ENCODE data around the gene C1orf210. TPM values are rescaled to one million over a fixed set of nuclear protein-coding genes. Genes with fewer than 3 reads are reported as not detected.

C1orf210 gene
- total and polyA plus RNA-seq, 11 donors = not detected

GRCh38 chr1:43239484-43239883, 45.9 kb downstream of the C1orf210 start:
- H3K4me1 ChIP-seq = peaks cover 5 to 45% (median 13%) of the 10 kb centered on the region in 12 donors
- peak overlapping the region in 1 of 12 donors; percentile 58 for H3K27ac ChIP-seq
- DNase-seq (no peak), ATAC-seq (no peak)
- no peaks in the 10 kb centered on the region for H3K27me3 ChIP-seq
- H3K9me3 ChIP-seq = no peaks in the 10 kb centered on the region
- 72 to 86% (median 76%) methylated on average over 3 of the region's 3 CpGs for WGBS, 4 donors
- no peak for TF ChIP-seq CTCF (IDR thresholded peaks at IDR 0.05)
- no peak for TF ChIP-seq POLR2A (IDR thresholded peaks at IDR 0.05)
- no peak overlapping the region for H3K4me3 ChIP-seq
- no peaks in the 10 kb centered on the region for H3K36me3 ChIP-seq
- intact Hi-C loops (cut with DNase I) = loop anchor here (2.0 to 10.0 kb wide), 13 partner anchors 55 to 183 kb away; partner anchors contain the start of genes MED8 (in 5 of the 10), SZT2 (in 5 of the 10), CDC20 (in 4 of the 10) and ELOVL1 (in 4 of the 10)

GRCh38 chr1:43238991-43239469, 46.4 kb downstream of the C1orf210 start:
- TF ChIP-seq POLR2A (IDR thresholded peaks at IDR 0.05) = no peak
- TF ChIP-seq CTCF (IDR thresholded peaks at IDR 0.05) = no peak
- Histone ChIP-seq H3K27me3 (no peaks in the 10 kb centered on the region), H3K9me3 (no peaks in the 10 kb centered on the region), H3K4me3 (no peak overlapping the region), H3K4me1 (peaks cover 5 to 49% (median 13%) of the 10 kb centered on the region in 12 donors), H3K27ac (peak overlapping the region in 2 of 12 donors; percentile 58 to 64), H3K36me3 (no peaks in the 10 kb centered on the region)
- DNase-seq (peak; percentile 46 to 81 (median 77)), ATAC-seq (peak; percentile 48 to 70 (median 64))
- 29 to 58% (median 34%) methylated on average over 3 of the region's 3 CpGs for WGBS, 4 donors
- intact Hi-C loops (cut with DNase I) = loop anchor here (1.0 to 10.0 kb wide), 14 partner anchors 56 to 183 kb away; partner anchors contain the start of genes MED8 (in 5 of the 10), SZT2 (in 5 of the 10), CDC20 (in 4 of the 10) and ELOVL1 (in 4 of the 10)

DNA sequence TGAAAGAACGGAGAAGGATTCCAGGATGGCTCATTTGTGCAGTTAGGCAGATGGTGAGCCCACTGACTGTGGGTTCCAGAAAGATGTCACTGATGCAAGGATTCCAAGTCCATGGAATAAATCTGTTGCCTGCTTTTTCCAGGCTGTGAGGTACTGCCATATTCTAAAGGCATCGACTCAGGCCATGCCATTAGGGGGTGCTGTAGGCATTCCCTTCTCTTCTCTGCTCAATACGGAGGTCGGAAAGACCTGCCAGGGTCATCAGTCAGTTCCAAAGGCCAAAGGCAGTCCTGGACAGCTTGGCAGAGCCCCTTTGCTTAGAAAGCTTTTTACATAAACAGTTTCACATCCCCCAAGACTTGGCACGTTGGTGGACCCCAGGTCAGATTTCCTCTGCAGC, 47.3 kb downstream of the C1orf210 start:
- TF ChIP-seq CTCF (IDR thresholded peaks at IDR 0.05) = peak; percentile 53 to 86 (median 78)
- TF ChIP-seq POLR2A (IDR thresholded peaks at IDR 0.05) = no peak
- 11 to 15% (median 14%) methylated on average over 5 of the region's 5 CpGs for WGBS, 4 donors
- H3K4me1 ChIP-seq = peaks cover 5 to 54% (median 13%) of the 10 kb centered on the region in 12 donors
- H3K36me3 ChIP-seq = no peaks in the 10 kb centered on the region
- ATAC-seq = peak; percentile 68 to 89 (median 78)
- H3K9me3 ChIP-seq = no peaks in the 10 kb centered on the region
- intact Hi-C loops (cut with DNase I) = loop anchor here (1.0 to 10.0 kb wide), 14 partner anchors 57 to 184 kb away; partner anchors contain the start of genes MED8 (in 5 of the 10), SZT2 (in 5 of the 10), CDC20 (in 4 of the 10) and ELOVL1 (in 4 of the 10)
- peak overlapping the region in 9 of 12 donors; percentile 8 to 64 (median 41) for H3K27ac ChIP-seq
- H3K27me3 ChIP-seq = no peaks in the 10 kb centered on the region
- no peak overlapping the region for H3K4me3 ChIP-seq
- peak in 4 of 5 donors; percentile 66 to 79 (median 74) for DNase-seq

DNA sequence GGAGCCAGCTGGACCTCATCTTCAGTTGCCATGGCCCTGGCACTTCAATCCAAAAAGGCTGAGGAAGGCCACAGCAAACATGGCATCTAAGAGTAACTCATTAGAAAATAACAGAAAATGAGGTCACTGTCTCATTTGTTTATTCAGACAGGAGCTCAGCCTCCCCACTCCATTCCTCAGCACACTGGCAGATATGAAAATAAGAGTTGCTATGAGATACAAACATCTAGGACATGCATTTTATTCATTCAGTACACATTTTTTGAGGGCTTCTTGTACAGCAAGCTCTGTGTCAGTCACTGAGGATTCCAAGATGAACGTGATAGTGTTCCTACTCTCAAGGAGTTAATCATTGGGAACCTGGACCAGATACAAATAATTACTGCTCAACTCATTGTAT, 48.3 kb downstream of the C1orf210 start:
- DNase-seq = no peak
- 74 to 85% (median 79%) methylated on average over 1 of the region's 1 CpG for WGBS, 4 donors
- Histone ChIP-seq H3K36me3 (no peaks in the 10 kb centered on the region), H3K27ac (no peak overlapping the region), H3K27me3 (no peaks in the 10 kb centered on the region), H3K4me1 (peaks cover 5 to 64% (median 16%) of the 10 kb centered on the region in 12 donors), H3K9me3 (no peaks in the 10 kb centered on the region), H3K4me3 (no peak overlapping the region)
- TF ChIP-seq CTCF (IDR thresholded peaks at IDR 0.05) = no peak
- no peak for TF ChIP-seq POLR2A (IDR thresholded peaks at IDR 0.05)
- intact Hi-C loops (cut with DNase I) = loop anchor here in 9 of 10 donors (5.0 to 10.0 kb wide), 7 partner anchors 65 to 185 kb away; partner anchors contain the start of genes ELOVL1 (in 4 of the 9), MED8 (in 4 of the 9), SZT2 (in 4 of the 9) and CDC20 (in 2 of the 9)
- ATAC-seq = no peak
